ENCODE data around the gene ZNF366.
A peak's percentile ranks its signal among the peaks of the same experiment; 100 is the strongest.

Gene ZNF366

GRCh38 chr5:72505016-72505415 lies 2.2 kb downstream of the ZNF366 start (continued):
- TF ChIP-seq CREB5 (CRISPR knock-in tag; IDR thresholded peaks at IDR 0.05; ENCODE audit: low read depth) (no peak), OSR1 (CRISPR knock-in tag; IDR thresholded peaks at IDR 0.05) (no peak), SNAI2 (CRISPR knock-in tag; IDR thresholded peaks at IDR 0.05) (no peak), ZNF565 (CRISPR knock-in tag; conservative IDR thresholded peaks at IDR 0.05; ENCODE audit: low read depth) (no peak)

- TF ChIP-seq TOX (CRISPR knock-in tag; IDR thresholded peaks at IDR 0.05; ENCODE audit: borderline replicate concordance): no peak
- no peak for TF ChIP-seq ESRRG (CRISPR knock-in tag; IDR thresholded peaks at IDR 0.05)
- no peak for TF ChIP-seq TSHZ2 (CRISPR knock-in tag; IDR thresholded peaks at IDR 0.05)
- no peak for TF ChIP-seq ARNTL (CRISPR knock-in tag; IDR thresholded peaks at IDR 0.05; ENCODE audit: borderline replicate concordance, low read depth)
- no peak for TF ChIP-seq ZFP30 (CRISPR knock-in tag; IDR thresholded peaks at IDR 0.05)
- no peak for TF ChIP-seq ZNF8 (CRISPR knock-in tag; IDR thresholded peaks at IDR 0.05)
- no peak for TF ChIP-seq CREB5 (CRISPR knock-in tag; IDR thresholded peaks at IDR 0.05; ENCODE audit: low read depth)
- TF ChIP-seq POU6F1 (CRISPR knock-in tag; IDR thresholded peaks at IDR 0.05; ENCODE audit: borderline replicate concordance, low read depth): no peak
- ATAC-seq: peak; percentile 64
Observed at GRCh38 chr5:72503888-72504491, 3.2 kb downstream of the ZNF366 start.

- no peak for TF ChIP-seq OSR1 (CRISPR knock-in tag; IDR thresholded peaks at IDR 0.05)
- TF ChIP-seq GLIS3 (CRISPR knock-in tag; IDR thresholded peaks at IDR 0.05): no peak
- no peak for TF ChIP-seq ZFP3 (CRISPR knock-in tag; IDR thresholded peaks at IDR 0.05)
- no peak for TF ChIP-seq TCF4 (CRISPR knock-in tag; IDR thresholded peaks at IDR 0.05; ENCODE audit: borderline replicate concordance)
- no peak for TF ChIP-seq POU6F1 (CRISPR knock-in tag; IDR thresholded peaks at IDR 0.05; ENCODE audit: borderline replicate concordance, low read depth)
- no peak for ATAC-seq
Observed at GRCh38 chr5:72501488-72501887, 5.7 kb downstream of the ZNF366 start.

GRCh38 chr5:72499730-72500129 lies 7.5 kb downstream of the ZNF366 start:
- TF ChIP-seq CSDC2 (CRISPR knock-in tag; IDR thresholded peaks at IDR 0.05) (no peak), PATZ1 (CRISPR knock-in tag; IDR thresholded peaks at IDR 0.05; ENCODE audit: borderline replicate concordance) (no peak), TCF4 (CRISPR knock-in tag; IDR thresholded peaks at IDR 0.05; ENCODE audit: borderline replicate concordance) (no peak), ARNTL (CRISPR knock-in tag; IDR thresholded peaks at IDR 0.05; ENCODE audit: borderline replicate concordance, low read depth) (no peak), ZC3H10 (CRISPR knock-in tag; IDR thresholded peaks at IDR 0.05) (no peak), CSRNP3 (CRISPR knock-in tag; IDR thresholded peaks at IDR 0.05) (no peak), ISL1 (CRISPR knock-in tag; IDR thresholded peaks at IDR 0.05) (no peak), ZFP30 (CRISPR knock-in tag; IDR thresholded peaks at IDR 0.05) (no peak), OSR1 (CRISPR knock-in tag; IDR thresholded peaks at IDR 0.05) (no peak), PPARA (CRISPR knock-in tag; IDR thresholded peaks at IDR 0.05; ENCODE audit: borderline replicate concordance) (no peak)
- no peak for ATAC-seq

Data from SK-N-SH treated with all-trans-retinoic acid at 6 μM for 48 hours (cell line).